LNCAP (cell line): ENCODE measurements around the gene RAD52.

Source experiments
- TF ChIP-seq, protein P1 (sequence below): fragments of 450-650 bp; IDR thresholded peaks from 2 replicates; pipeline ENCODE4 v1.5.1; 2017; ENCODE audit warnings: mild to moderate bottlenecking

Gene RAD52

DNA sequence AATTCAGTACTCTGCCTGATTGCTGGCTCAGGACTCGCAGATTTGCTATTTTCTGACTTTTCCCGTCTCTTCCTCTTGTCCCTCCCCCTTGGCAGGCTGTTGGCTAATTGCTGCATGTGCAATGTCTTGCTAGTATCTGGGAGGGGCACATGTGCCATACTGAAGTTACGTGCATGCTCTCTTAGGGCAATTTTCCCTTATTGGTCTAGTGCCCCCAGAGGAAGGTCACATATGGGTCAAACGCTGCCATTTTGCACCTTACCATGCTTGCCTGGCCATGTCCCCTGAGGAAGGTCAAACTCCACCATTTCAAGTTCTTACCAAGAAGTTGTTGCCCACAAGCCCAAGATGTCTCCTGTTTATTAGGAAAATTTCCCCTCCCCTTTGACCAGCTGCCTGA is 27.7 kb upstream of the RAD52 start:
- TF ChIP-seq, protein P1, sequence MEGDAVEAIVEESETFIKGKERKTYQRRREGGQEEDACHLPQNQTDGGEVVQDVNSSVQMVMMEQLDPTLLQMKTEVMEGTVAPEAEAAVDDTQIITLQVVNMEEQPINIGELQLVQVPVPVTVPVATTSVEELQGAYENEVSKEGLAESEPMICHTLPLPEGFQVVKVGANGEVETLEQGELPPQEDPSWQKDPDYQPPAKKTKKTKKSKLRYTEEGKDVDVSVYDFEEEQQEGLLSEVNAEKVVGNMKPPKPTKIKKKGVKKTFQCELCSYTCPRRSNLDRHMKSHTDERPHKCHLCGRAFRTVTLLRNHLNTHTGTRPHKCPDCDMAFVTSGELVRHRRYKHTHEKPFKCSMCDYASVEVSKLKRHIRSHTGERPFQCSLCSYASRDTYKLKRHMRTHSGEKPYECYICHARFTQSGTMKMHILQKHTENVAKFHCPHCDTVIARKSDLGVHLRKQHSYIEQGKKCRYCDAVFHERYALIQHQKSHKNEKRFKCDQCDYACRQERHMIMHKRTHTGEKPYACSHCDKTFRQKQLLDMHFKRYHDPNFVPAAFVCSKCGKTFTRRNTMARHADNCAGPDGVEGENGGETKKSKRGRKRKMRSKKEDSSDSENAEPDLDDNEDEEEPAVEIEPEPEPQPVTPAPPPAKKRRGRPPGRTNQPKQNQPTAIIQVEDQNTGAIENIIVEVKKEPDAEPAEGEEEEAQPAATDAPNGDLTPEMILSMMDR, result no peak

- TF ChIP-seq, protein P1, result no peak
Measured at GRCh38 chr12:976644-977043, 27.1 kb upstream of the RAD52 start.

DNA sequence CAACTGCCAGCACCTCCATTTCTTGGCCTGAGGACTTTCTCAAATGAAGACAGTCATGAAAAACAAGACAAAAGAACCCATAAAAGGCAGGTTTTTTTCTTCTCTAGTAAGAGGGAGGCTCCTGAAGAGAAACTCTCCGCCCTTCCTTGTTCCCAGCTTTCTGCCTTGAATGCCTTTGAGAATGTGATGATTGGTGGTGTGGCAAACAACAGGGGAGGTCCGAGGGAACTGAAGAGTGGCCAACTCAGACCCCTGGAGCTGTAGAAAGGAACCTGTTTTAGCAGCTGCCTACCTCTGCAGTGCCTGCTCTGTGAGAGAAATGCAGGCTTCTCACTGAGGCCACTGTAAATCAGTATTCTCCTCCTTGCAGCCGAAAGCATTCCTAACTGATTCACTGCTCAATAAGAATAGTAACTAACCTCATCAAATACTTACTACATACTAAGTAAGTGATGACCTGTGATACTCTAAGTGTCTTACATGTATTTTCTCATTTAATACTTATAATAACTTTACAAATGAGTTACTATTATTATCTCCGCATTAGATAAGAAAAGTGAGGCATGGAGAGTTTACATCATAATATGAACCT is 24.9 kb upstream of the RAD52 start:
- TF ChIP-seq, protein P1, result no peak

GRCh38 chr12:971991-972390 is 22.5 kb upstream of the RAD52 start:
- TF ChIP-seq, protein P1, result no peak

DNA sequence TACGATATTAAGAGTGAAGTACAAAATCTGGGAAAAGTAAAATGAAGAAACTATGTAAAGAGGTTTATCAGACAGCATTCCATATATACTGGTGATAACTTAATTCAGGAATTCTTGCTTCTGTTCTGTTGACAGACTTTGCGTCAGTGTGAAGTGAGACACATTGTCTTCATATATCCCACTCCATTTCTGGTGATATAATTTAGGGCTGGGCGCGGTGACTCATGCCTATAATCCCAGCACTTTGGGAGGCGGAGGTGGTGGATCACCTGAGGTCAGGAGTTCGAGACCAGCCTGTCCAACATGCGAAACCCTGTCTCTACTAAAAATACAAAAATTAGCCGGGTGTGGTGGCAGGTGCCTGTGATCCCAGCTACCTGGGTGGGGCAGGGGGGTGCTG is 20.3 kb upstream of the RAD52 start:
- TF ChIP-seq, protein P1, result no peak

GRCh38 chr12:968545-968944 is 19.1 kb upstream of the RAD52 start:
- TF ChIP-seq, protein P1, result no peak

DNA sequence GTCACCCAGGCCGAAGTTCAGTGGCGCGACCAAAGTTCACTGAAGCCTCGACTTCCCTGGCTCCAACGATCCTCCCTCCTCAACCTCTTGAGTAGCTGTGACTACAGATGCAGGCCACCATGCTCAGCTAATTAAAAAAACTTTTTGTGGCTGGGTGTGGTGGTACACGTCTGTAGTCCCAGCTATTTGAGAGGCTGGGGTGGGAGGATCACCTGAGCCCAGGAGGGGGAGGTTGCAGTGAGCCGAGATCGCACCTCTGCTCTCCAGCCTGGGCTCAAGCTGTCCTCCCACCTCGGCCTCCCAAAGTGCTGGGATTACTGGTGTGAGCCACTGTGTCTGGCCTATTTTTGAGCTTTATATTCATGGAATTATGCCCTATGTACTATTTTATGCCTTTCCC is 18.1 kb upstream of the RAD52 start:
- TF ChIP-seq, protein P1, result no peak

GRCh38 chr12:966724-967123 is 17.2 kb upstream of the RAD52 start:
- TF ChIP-seq, protein P1, result no peak
